Activated naive CD4-positive, alpha-beta T cell treated with anti-CD3 and anti-CD28 coated beads, Interleukin-2, amount 10 ng/mL, durations not matched to agents 7 days and 5 days (primary cell): ENCODE measurements around the gene WNT3.

Experiments used
- CTCF ChIA-PET: fragments of 350-600 bp; sonication (Branson Sonifier 250); formaldehyde crosslinking; loops from one replicate; lab custom pipeline; 2021; ENCODE audit warnings: antibody characterized with exemption; lab: Charles Lee
- DNase-seq: peaks from one replicate; pipeline ENCODE4 v3.0.0-alpha.2; 2020
- H3K27ac Mint-ChIP-seq: one replicate; pipeline ENCODE4 v1.8.0; 2021; ENCODE audit warnings: mild to moderate bottlenecking, moderate library complexity, mixed read lengths
- H3K27me3 Mint-ChIP-seq: one replicate; pipeline ENCODE4 v1.8.0; 2021; ENCODE audit warnings: mild to moderate bottlenecking, mixed read lengths
- H3K36me3 Mint-ChIP-seq: one replicate; pipeline ENCODE4 v1.8.0; 2021; ENCODE audit warnings: mixed read lengths
- H3K4me1 Mint-ChIP-seq: one replicate; pipeline ENCODE4 v1.8.0; 2021; ENCODE audit warnings: mixed read lengths
- H3K4me3 Mint-ChIP-seq: one replicate; pipeline ENCODE4 v1.8.0; 2021; ENCODE audit warnings: mild to moderate bottlenecking, moderate library complexity, mixed read lengths
- H3K9me3 Mint-ChIP-seq: one replicate; pipeline ENCODE4 v1.8.0; 2021; ENCODE audit warnings: mixed read lengths

Gene WNT3

DNA sequence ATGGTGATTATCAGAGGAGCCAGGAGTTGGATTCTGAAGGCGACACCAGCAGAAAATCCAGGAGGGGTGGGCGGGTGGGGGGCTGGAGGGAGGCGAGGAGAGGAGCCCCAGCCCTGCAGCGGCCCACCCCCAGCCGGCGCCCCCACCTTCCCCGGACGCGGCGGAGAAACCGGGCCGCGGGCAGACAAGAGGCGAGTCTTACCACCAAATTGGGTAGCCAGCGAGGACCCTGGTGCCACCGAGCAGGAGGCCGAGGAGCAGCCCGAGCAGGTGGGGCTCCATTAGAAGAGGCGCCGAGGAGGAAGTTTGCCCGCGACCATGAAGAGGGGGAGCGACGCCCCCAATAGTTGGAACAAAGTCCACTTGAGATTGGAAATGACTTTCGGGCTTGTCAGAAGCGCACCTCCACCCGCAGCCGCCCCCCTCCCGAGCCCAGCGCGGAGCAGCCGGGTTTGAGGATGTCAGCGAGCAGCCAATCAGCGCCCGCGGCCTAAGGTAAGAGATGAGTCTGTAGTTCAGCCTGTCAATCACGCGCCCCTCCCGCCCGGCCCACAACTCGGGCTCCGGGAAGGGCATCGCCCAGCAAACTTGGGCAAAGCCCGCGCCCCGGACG, at the start of gene WNT3:
WNT3 (minus strand) TSS at position 377 of the 613 bp plus-strand sequence; CDS start at position 282, 95 bp downstream.
- Mint-ChIP-seq H3K4me3 (peak within 1 kb of the TSS; percentile 59), H3K36me3 (no peaks in the 10 kb centered on the region), H3K9me3 (no peaks in the 10 kb centered on the region), H3K27ac (no peak within 1 kb of the TSS), H3K4me1 (peaks cover 16% of the 10 kb centered on the region), H3K27me3 (peaks cover 98% of the 10 kb centered on the region)
- CTCF ChIA-PET, result no interaction called here
- peak; percentile 71 for DNase-seq

DNA sequence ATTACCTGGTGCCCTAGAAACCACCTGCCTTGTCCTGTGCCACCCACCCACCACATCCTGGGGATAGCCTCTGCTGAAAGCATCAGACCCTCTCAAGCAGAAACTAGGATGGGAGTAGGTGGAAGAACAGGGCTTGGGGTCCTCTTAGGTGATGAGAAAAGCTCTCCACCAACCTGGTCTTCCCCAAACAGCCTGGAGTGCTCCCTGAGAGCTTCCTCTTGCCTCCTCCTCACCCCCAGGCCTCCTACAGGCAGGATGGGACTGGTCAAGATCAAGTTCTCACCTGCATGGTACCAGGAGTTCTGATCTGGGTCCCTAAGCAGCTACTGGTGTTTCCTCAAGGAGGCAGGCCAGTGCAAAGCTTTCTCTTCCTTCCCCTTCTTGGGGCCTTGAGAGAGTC, 48.3 kb upstream of the WNT3 start:
- no peak for DNase-seq
- no peaks in the 10 kb centered on the region for H3K9me3 Mint-ChIP-seq
- no peaks in the 10 kb centered on the region for H3K4me1 Mint-ChIP-seq
- no peaks in the 10 kb centered on the region for H3K36me3 Mint-ChIP-seq
- H3K27me3 Mint-ChIP-seq, result peaks cover 39% of the 10 kb centered on the region
- CTCF ChIA-PET, result no interaction called here
- no peak overlapping the region for H3K4me3 Mint-ChIP-seq
- no peak overlapping the region for H3K27ac Mint-ChIP-seq

- DNase-seq, result no peak
- Mint-ChIP-seq H3K27me3 (peaks cover 42% of the 10 kb centered on the region), H3K36me3 (no peaks in the 10 kb centered on the region), H3K4me1 (no peaks in the 10 kb centered on the region), H3K27ac (no peak overlapping the region), H3K9me3 (no peaks in the 10 kb centered on the region), H3K4me3 (no peak overlapping the region)
- CTCF ChIA-PET, result no interaction called here
Observed at GRCh38 chr17:46866325-46866724, 47.8 kb upstream of the WNT3 start.

- DNase-seq, result no peak
- CTCF ChIA-PET, result no interaction called here
- Mint-ChIP-seq H3K4me1 (no peaks in the 10 kb centered on the region), H3K4me3 (no peak overlapping the region), H3K27me3 (peaks cover 55% of the 10 kb centered on the region), H3K9me3 (no peaks in the 10 kb centered on the region), H3K36me3 (no peaks in the 10 kb centered on the region), H3K27ac (no peak overlapping the region)
Observed at GRCh38 chr17:46865100-46865499, 46.6 kb upstream of the WNT3 start.

- no peak for DNase-seq
- Mint-ChIP-seq H3K27me3 (peaks cover 58% of the 10 kb centered on the region), H3K4me1 (no peaks in the 10 kb centered on the region), H3K27ac (no peak overlapping the region), H3K36me3 (no peaks in the 10 kb centered on the region), H3K9me3 (no peaks in the 10 kb centered on the region), H3K4me3 (no peak overlapping the region)
- CTCF ChIA-PET, result no interaction called here
Observed at GRCh38 chr17:46863383-46864121, 45.1 kb upstream of the WNT3 start.

- CTCF ChIA-PET, result no interaction called here
- no peaks in the 10 kb centered on the region for H3K9me3 Mint-ChIP-seq
- no peaks in the 10 kb centered on the region for H3K4me1 Mint-ChIP-seq
- no peak for DNase-seq
- peaks cover 58% of the 10 kb centered on the region for H3K27me3 Mint-ChIP-seq
- H3K27ac Mint-ChIP-seq, result no peak overlapping the region
- H3K4me3 Mint-ChIP-seq, result no peak overlapping the region
- no peaks in the 10 kb centered on the region for H3K36me3 Mint-ChIP-seq
Observed at GRCh38 chr17:46862949-46863348, 44.5 kb upstream of the WNT3 start.

DNA sequence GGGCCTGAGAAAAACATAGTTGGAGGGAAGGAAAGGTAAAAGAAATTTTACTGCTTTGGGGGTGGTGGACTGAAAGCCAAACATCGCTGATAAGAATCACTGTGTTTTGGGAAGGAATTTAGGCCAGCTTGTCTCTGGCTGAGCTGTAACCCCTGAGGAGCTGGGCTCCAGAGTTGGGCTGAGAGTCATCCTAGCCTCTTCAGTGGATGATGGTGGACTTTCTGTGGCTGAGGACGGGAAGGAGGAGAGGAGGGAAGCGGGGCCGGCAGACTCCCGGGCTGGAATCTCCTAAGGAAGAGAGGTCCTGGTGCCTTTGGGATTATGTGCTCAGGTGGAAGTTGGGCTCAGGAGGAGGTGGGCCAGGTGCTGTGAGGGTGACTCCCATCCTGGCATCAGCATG, 41.5 kb upstream of the WNT3 start:
- Mint-ChIP-seq H3K27ac (no peak overlapping the region), H3K4me3 (no peak overlapping the region), H3K36me3 (no peaks in the 10 kb centered on the region), H3K27me3 (peaks cover 42% of the 10 kb centered on the region), H3K9me3 (no peaks in the 10 kb centered on the region), H3K4me1 (no peaks in the 10 kb centered on the region)
- CTCF ChIA-PET, result no interaction called here
- DNase-seq, result no peak

DNA sequence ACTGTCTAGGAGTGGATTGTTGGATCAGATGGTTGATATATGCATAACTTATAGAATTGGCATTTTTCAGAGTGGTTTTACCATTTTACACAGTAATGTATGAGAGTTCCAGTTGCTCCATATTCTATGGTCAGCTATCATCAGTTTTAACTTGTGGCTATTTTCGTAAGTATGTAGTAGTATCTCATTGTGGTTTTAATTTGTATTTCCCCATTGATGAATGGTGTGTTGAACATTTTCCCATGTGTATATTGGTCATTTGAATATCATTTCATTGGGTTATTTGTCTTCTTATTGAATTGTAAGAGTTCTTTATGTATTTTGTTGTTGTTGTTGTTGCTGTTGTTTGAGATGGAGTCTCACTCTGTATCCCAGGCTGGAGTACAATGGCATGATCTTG, 39.1 kb upstream of the WNT3 start:
- peaks cover 52% of the 10 kb centered on the region for H3K27me3 Mint-ChIP-seq
- no peaks in the 10 kb centered on the region for H3K36me3 Mint-ChIP-seq
- no peak overlapping the region for H3K4me3 Mint-ChIP-seq
- no peaks in the 10 kb centered on the region for H3K4me1 Mint-ChIP-seq
- H3K27ac Mint-ChIP-seq, result no peak overlapping the region
- no peaks in the 10 kb centered on the region for H3K9me3 Mint-ChIP-seq
- CTCF ChIA-PET, result no interaction called here
- no peak for DNase-seq

- H3K36me3 Mint-ChIP-seq, result no peaks in the 10 kb centered on the region
- H3K27ac Mint-ChIP-seq, result no peak overlapping the region
- peaks cover 60% of the 10 kb centered on the region for H3K27me3 Mint-ChIP-seq
- no peak overlapping the region for H3K4me3 Mint-ChIP-seq
- DNase-seq, result no peak
- no peaks in the 10 kb centered on the region for H3K9me3 Mint-ChIP-seq
- CTCF ChIA-PET, result no interaction called here
- H3K4me1 Mint-ChIP-seq, result peaks cover 3% of the 10 kb centered on the region
Observed at GRCh38 chr17:46854948-46855347, 36.5 kb upstream of the WNT3 start.

GRCh38 chr17:46854515-46854914, 36.0 kb upstream of the WNT3 start:
- CTCF ChIA-PET, result no interaction called here
- Mint-ChIP-seq H3K4me1 (peaks cover 3% of the 10 kb centered on the region), H3K27me3 (peaks cover 63% of the 10 kb centered on the region)

DNA sequence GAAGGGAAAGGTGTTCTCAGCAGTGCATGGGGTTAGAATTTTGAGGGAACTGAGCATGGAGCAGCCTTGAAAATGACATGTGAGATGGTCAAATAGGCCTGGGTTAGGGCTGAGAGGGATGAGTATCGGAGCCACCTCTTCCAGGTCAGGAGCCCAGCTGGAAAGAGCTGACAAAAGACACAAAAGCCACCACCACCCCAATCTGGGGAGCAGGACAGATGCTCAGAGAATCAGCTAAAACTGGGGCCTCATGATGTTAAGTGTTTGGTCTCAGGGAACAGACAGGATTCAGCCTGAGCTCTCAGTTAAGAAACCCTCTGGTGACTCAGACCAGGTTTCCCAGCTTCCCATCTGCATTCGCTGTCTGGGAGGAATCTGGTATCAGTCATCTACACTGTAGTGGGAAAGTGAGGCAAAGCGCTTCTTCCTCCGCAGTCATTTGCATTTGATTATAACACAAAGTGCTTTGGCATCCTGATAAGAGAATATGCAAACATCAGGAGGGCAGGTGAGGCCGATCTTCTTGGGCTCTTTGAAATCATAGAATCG, 35.5 kb upstream of the WNT3 start:
- Mint-ChIP-seq H3K27me3 (peaks cover 69% of the 10 kb centered on the region), H3K27ac (no peak overlapping the region), H3K9me3 (no peaks in the 10 kb centered on the region), H3K4me1 (peaks cover 3% of the 10 kb centered on the region), H3K4me3 (no peak overlapping the region), H3K36me3 (no peaks in the 10 kb centered on the region)
- no peak for DNase-seq
- CTCF ChIA-PET, result interaction anchor here (1.0 to 1.1 kb wide), 2 partner anchors 13 to 18 kb away, joined by 3 read pairs; no protein-coding TSS in a partner anchor

More at GRCh38 chr17:46854515-46854914, 36.0 kb upstream of the WNT3 start:
- Mint-ChIP-seq H3K4me3 (no peak overlapping the region), H3K27ac (no peak overlapping the region), H3K36me3 (no peaks in the 10 kb centered on the region), H3K9me3 (no peaks in the 10 kb centered on the region)
- DNase-seq, result no peak

DNA sequence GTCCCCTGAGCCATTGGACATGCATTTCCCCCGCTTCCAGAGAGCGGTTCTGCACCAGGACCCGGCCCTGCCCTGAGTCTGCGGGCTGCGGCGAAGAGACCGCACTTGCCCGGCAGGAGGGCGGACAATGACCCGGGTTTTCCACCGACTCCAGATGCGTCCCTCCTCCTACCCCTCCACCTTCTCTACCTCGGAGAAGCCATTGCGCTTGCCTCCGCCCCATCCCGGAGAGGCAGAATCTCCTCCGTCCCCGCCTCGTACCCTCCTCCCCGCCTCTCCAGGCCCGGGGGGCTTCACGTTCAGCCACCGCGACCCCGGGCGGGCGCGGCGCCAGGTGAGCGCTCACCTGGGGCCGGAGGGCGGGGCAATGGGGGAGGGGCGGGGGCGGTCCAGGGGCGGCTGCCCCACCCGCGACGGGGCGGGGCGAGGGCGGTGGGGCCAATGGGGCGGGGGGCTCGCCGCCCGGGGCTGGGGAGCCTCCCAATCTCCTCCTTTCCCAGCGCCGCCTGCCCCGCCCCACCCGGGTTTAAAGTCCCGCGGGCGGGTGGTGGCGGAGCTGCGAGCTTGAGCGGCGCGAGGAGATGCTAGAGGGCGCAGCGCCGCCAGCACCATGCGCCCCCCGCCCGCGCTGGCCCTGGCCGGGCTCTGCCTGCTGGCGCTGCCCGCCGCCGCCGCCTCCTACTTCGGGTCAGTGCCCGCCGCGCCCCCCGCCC, 32.7 kb upstream of the WNT3 start, which contains the start of gene WNT9B:
WNT9B (plus strand) TSS at position 555 of the 713 bp plus-strand sequence; CDS start at position 611, 56 bp downstream.
- Mint-ChIP-seq H3K4me3 (no peak within 1 kb of the TSS), H3K36me3 (no peaks in the 10 kb centered on the region), H3K9me3 (no peaks in the 10 kb centered on the region), H3K27me3 (peaks cover 91% of the 10 kb centered on the region), H3K27ac (no peak within 1 kb of the TSS), H3K4me1 (peaks cover 3% of the 10 kb centered on the region)
- DNase-seq, result no peak
- CTCF ChIA-PET, result no interaction called here

DNA sequence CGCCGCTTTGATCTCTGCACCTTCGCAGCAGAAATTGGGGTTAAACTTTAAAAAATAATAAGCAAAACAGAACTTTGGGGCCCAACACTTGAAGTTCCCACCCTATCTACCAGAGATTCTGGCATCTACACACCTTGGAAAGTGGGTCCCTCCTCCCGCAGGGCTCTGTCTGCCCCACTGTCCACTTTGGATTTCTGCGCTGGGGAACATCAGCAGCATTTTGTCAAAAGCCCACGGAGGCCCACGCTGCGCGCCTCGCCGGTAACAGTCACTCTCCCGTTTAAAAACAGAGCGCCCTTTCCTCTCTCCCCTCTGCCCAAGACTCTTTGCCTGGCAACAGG, 32.2 kb upstream of the WNT3 start:
- Mint-ChIP-seq H3K27me3 (peaks cover 88% of the 10 kb centered on the region), H3K36me3 (no peaks in the 10 kb centered on the region), H3K27ac (no peak overlapping the region), H3K4me1 (peaks cover 3% of the 10 kb centered on the region), H3K4me3 (no peak overlapping the region), H3K9me3 (no peaks in the 10 kb centered on the region)
- DNase-seq, result no peak
- CTCF ChIA-PET, result no interaction called here

DNA sequence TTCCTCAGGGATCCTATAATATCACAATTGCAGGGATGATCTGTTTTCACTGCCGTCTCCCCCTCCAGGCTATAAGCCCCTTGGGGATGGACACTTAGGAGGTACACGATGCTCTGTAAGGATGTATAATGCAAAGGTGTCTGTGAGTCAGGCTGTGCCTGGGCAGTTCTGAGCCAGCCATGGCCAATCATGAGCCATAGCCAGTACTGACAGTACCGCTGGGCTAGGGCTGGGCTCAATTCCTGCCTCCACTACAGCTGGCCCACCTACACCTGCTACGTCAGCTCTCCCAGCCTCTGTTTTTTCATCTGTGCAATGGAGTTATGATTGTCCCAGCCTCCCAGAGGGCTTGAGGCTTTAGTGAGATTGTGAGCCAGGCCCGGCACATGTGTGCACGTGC, 30.0 kb upstream of the WNT3 start:
- H3K4me3 Mint-ChIP-seq, result no peak overlapping the region
- H3K36me3 Mint-ChIP-seq, result no peaks in the 10 kb centered on the region
- peaks cover 3% of the 10 kb centered on the region for H3K4me1 Mint-ChIP-seq
- H3K27ac Mint-ChIP-seq, result no peak overlapping the region
- no peak for DNase-seq
- H3K27me3 Mint-ChIP-seq, result peaks cover 83% of the 10 kb centered on the region
- peaks cover 1% of the 10 kb centered on the region for H3K9me3 Mint-ChIP-seq
- CTCF ChIA-PET, result no interaction called here
